Hepatocyte (in vitro differentiated cells): ENCODE data around the gene CELA1.

Source experiments
- CTCF ChIP-seq: fragments of 200-600 bp; sonication (generic); IDR thresholded peaks from 2 replicates; pipeline ENCODE4 v1.5.1; 2016; ENCODE audit warnings: antibody characterized with exemption, mild to moderate bottlenecking; ENCODE audit not compliant: poor library complexity
- EZH2 ChIP-seq: fragments of 200-600 bp; sonication (generic); IDR thresholded peaks from 2 replicates; pipeline ENCODE4 v1.6.1; 2016; ENCODE audit warnings: antibody characterized with exemption, mild to moderate bottlenecking, borderline replicate concordance
- EZH2phosphoT487 ChIP-seq: fragments of 200-600 bp; sonication (generic); IDR thresholded peaks from one replicate; pipeline ENCODE4 v1.6.1; 2018; ENCODE audit warnings: antibody characterized with exemption, mild to moderate bottlenecking, low read depth, moderate library complexity; ENCODE audit not compliant: unreplicated experiment, severe bottlenecking

DNA sequence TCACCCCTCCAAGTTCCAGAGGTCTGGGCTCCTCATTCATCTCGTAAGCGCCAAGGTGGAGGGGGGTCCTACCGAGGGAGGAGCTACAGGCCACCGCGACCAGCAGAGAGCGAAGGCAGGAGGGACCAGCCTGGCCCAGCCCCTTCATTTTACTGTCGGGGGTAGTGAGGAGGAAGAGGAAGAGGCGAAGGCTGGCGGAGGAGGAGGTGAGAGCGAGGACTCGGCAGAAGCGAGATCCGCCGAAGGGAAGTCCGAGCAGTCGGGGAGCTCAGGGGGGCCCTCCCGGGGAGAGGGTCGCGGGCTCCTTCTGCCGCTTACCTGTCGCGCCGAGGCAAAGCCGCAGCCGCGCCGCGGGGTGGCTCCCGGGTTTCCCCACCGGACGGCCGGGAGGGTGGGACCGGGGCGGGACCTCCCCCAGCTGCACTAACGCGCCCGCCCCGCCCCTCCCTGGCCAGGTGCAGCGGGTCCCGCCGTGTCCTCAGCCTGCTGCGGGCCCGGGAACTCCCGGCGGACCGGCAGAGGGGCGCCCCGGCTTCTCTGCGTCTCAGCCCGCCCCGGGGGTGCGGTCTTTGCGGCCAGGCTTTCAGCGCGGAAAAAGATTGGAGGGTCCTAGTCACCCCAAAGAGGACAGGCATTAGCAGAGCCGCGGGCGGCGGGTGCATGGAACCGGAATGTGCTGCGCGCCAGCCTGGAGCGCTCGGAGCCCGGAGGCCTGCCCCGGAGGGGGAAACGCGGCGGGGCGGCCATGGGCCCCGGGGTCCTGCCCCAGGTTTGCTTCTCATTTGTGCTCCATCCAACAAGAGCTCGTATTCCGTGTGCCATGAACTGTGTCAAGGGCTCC, 45.0 kb upstream of the CELA1 start, which contains the start of gene GALNT6:
- no peak for TF ChIP-seq CTCF
- TF ChIP-seq EZH2phosphoT487 = no peak
- TF ChIP-seq EZH2 = no peak
